ENCODE measurements around the gene LRP11.

DNA sequence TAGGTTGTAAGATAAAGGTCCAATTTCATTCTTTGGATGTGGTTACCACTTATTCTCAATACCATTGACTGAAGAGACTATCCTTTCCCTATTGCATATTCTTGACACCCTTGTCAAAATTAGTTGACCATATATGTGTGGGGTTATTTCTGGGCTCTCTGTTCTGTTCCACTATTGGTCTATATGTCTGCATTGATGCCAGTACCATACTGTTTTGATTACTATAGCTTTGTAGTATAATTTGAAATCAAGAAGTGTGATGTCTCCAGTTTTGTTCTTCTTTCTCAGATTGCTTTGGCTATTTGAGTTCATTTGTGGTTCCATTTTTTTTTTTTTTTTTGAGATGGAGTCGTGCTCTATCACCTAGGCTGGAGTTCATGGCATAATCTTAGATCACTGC lies 8.1 kb upstream of the LRP11 start:
- TF ChIP-seq TRIM28 (IDR thresholded peaks at IDR 0.05; ENCODE audit: borderline replicate concordance, low read length) (no peak), IKZF3 (tag by site-specific recombination; IDR thresholded peaks at IDR 0.05) (no peak), ZNF10 (tag by site-specific recombination; IDR thresholded peaks at IDR 0.05) (no peak), ZNF660 (tag by site-specific recombination; IDR thresholded peaks at IDR 0.05) (no peak), ZNF830 (tag by site-specific recombination; IDR thresholded peaks at IDR 0.05; ENCODE audit: low read depth) (no peak), ZNF274 (IDR thresholded peaks at IDR 0.05; ENCODE audit: low read length) (no peak), ZNF274 (tag by site-specific recombination; IDR thresholded peaks at IDR 0.05; ENCODE audit: borderline replicate concordance) (no peak), ZNF585B (tag by site-specific recombination; IDR thresholded peaks at IDR 0.05) (no peak), REPIN1 (tag by site-specific recombination; IDR thresholded peaks at IDR 0.05; ENCODE audit: low read depth) (no peak; the same call in 1 of the 2 replicates)
- TF ChIP-seq, protein P1, sequence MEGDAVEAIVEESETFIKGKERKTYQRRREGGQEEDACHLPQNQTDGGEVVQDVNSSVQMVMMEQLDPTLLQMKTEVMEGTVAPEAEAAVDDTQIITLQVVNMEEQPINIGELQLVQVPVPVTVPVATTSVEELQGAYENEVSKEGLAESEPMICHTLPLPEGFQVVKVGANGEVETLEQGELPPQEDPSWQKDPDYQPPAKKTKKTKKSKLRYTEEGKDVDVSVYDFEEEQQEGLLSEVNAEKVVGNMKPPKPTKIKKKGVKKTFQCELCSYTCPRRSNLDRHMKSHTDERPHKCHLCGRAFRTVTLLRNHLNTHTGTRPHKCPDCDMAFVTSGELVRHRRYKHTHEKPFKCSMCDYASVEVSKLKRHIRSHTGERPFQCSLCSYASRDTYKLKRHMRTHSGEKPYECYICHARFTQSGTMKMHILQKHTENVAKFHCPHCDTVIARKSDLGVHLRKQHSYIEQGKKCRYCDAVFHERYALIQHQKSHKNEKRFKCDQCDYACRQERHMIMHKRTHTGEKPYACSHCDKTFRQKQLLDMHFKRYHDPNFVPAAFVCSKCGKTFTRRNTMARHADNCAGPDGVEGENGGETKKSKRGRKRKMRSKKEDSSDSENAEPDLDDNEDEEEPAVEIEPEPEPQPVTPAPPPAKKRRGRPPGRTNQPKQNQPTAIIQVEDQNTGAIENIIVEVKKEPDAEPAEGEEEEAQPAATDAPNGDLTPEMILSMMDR (tag by site-specific recombination; IDR thresholded peaks at IDR 0.05), result no peak
- TF ChIP-seq, protein P2, sequence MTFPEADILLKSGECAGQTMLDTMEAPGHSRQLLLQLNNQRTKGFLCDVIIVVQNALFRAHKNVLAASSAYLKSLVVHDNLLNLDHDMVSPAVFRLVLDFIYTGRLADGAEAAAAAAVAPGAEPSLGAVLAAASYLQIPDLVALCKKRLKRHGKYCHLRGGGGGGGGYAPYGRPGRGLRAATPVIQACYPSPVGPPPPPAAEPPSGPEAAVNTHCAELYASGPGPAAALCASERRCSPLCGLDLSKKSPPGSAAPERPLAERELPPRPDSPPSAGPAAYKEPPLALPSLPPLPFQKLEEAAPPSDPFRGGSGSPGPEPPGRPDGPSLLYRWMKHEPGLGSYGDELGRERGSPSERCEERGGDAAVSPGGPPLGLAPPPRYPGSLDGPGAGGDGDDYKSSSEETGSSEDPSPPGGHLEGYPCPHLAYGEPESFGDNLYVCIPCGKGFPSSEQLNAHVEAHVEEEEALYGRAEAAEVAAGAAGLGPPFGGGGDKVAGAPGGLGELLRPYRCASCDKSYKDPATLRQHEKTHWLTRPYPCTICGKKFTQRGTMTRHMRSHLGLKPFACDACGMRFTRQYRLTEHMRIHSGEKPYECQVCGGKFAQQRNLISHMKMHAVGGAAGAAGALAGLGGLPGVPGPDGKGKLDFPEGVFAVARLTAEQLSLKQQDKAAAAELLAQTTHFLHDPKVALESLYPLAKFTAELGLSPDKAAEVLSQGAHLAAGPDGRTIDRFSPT (tag by site-specific recombination; IDR thresholded peaks at IDR 0.05), result no peak

Data from HEK293 (cell line).